ENCODE results near the gene CLBA1. TPM values are rescaled to one million over a fixed set of nuclear protein-coding genes. Genes with fewer than 3 reads are reported as not detected.

CLBA1 gene
- total RNA-seq, 1 donor from 2014 or later, result 16.2 TPM

- TF ChIP-seq CTCF (conservative IDR thresholded peaks at IDR 0.05), result no peak
- no peak for DNase-seq (ENCODE audit: extremely low spot score, unreplicated experiment)
Measured at GRCh38 chr14:104972301-104973134, 13.1 kb upstream of the CLBA1 start.

GRCh38 chr14:104973135-104973384, 12.5 kb upstream of the CLBA1 start:
- DNase-seq (ENCODE audit: extremely low spot score, unreplicated experiment), result no peak
- H3K4me3 Mint-ChIP-seq, result no peak overlapping the region
- H3K36me3 Mint-ChIP-seq, result no peaks in the 10 kb centered on the region

More at GRCh38 chr14:104972301-104973134, 13.1 kb upstream of the CLBA1 start:
- Mint-ChIP-seq H3K27ac (no peak overlapping the region), H3K9me3 (no peaks in the 10 kb centered on the region), H3K4me1 (ENCODE audit: unreplicated experiment) (peaks cover 9% of the 10 kb centered on the region), H3K27me3 (peaks cover 10% of the 10 kb centered on the region), H3K4me3 (no peak overlapping the region), H3K36me3 (no peaks in the 10 kb centered on the region)

GRCh38 chr14:104973385-104974145, 12.0 kb upstream of the CLBA1 start:
- no peaks in the 10 kb centered on the region for H3K9me3 Mint-ChIP-seq
- H3K27me3 Mint-ChIP-seq, result peaks cover 10% of the 10 kb centered on the region
- H3K4me3 Mint-ChIP-seq, result no peak overlapping the region
- H3K27ac Mint-ChIP-seq, result no peak overlapping the region
- TF ChIP-seq CTCF (conservative IDR thresholded peaks at IDR 0.05), result no peak
- DNase-seq (ENCODE audit: extremely low spot score, unreplicated experiment), result no peak
- peaks cover 9% of the 10 kb centered on the region for H3K4me1 Mint-ChIP-seq (ENCODE audit: unreplicated experiment)
- H3K36me3 Mint-ChIP-seq, result no peaks in the 10 kb centered on the region

More at GRCh38 chr14:104973135-104973384, 12.5 kb upstream of the CLBA1 start:
- Mint-ChIP-seq H3K27me3 (peaks cover 10% of the 10 kb centered on the region), H3K27ac (no peak overlapping the region), H3K4me1 (ENCODE audit: unreplicated experiment) (peaks cover 9% of the 10 kb centered on the region), H3K9me3 (no peaks in the 10 kb centered on the region)
- no peak for TF ChIP-seq CTCF (conservative IDR thresholded peaks at IDR 0.05)

- H3K27ac Mint-ChIP-seq, result no peak overlapping the region
- TF ChIP-seq CTCF (conservative IDR thresholded peaks at IDR 0.05), result no peak
- peaks cover 11% of the 10 kb centered on the region for H3K27me3 Mint-ChIP-seq
- peaks cover 5% of the 10 kb centered on the region for H3K4me1 Mint-ChIP-seq (ENCODE audit: unreplicated experiment)
- H3K4me3 Mint-ChIP-seq, result no peak overlapping the region
- no peaks in the 10 kb centered on the region for H3K36me3 Mint-ChIP-seq
- no peaks in the 10 kb centered on the region for H3K9me3 Mint-ChIP-seq
- no peak for DNase-seq (ENCODE audit: extremely low spot score, unreplicated experiment)
Measured at GRCh38 chr14:104974146-104974541, 11.4 kb upstream of the CLBA1 start.

- Mint-ChIP-seq H3K36me3 (no peaks in the 10 kb centered on the region), H3K9me3 (no peaks in the 10 kb centered on the region), H3K4me1 (ENCODE audit: unreplicated experiment) (peaks cover 4% of the 10 kb centered on the region), H3K27ac (no peak overlapping the region), H3K4me3 (no peak overlapping the region), H3K27me3 (peaks cover 18% of the 10 kb centered on the region)
- TF ChIP-seq CTCF (conservative IDR thresholded peaks at IDR 0.05), result no peak
- no peak for DNase-seq (ENCODE audit: extremely low spot score, unreplicated experiment)
Measured at GRCh38 chr14:104974665-104975390, 10.8 kb upstream of the CLBA1 start.
